Lung microvascular endothelial cell (primary cell): ENCODE data around the gene KDM5C. TPM values are rescaled to one million over a fixed set of nuclear protein-coding genes. Genes with fewer than 3 reads are reported as not detected.
"Not testable (repeated sequence)": the region's sequence is repeated elsewhere in the genome, so short reads cannot be mapped to it uniquely, and the experiment has no call there.

Experiments
- DNase-seq, 2 donors: peaks; one replicate each; pipeline versions ENCODE4 v3.0.0 to v3.0.0-alpha.2; 2010; ENCODE audit warnings: low read depth in 2 of 2
- total RNA-seq: library from RNA; depleted of rRNA; stranded (reverse); fragments of >200 nt; gene quantifications from 2 replicates; pipeline ENCODE4 v1.2.1, GENCODE V29; 2014

The KDM5C gene
- total RNA-seq, 1 donor from 2014 or later = 49.8 TPM

DNA sequence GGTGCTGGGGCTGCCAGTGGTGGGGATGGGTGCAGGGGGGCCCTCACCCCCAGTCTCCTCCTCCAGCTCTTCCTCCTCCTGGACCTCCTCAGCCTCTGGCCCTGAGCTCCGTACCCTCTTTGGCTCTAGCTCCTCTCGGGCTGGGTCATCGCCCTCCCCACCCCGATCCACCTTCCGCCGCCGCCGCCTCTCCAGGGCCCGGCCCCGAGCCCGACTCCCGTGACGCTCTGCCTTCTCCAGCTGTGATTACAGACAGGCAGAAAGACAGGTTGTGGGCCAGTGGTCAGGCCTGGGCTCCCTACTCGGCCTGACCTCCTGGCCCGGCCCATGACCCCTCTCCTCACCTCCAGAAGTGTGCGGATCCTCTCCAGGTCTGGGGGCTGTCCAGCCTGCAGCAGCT lies 31.9 kb downstream of the KDM5C start:
- DNase-seq = no peak

DNA sequence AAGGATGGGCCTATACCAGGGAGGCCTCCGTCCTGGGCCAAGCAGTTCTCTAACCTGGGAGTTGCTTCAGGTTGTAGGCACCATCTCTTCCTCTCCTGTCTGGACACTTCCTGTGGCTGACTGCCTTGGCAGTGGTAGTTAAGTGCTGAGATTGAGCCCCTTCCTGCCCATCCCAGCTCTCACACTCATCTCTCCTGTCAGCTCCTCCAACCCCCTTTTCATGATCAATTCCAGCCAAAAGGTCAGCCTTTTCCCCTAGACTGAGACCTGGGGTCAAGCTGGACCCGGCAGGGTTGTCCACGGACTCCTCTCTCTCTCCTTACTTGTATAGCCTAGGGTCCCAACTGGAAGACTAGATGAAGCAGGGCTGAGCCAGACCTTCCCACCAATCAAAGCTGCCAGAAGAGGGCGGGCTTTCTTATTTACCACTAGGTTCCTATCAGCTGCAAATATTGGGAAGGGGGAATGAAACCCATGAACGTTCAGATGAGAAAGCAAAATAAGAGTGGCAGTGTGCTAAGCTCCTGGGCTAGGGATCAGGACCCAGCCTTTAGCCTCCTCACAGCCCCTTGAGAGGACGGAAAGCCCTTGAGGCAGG lies 34.5 kb downstream of the KDM5C start:
- no peak for DNase-seq

DNA sequence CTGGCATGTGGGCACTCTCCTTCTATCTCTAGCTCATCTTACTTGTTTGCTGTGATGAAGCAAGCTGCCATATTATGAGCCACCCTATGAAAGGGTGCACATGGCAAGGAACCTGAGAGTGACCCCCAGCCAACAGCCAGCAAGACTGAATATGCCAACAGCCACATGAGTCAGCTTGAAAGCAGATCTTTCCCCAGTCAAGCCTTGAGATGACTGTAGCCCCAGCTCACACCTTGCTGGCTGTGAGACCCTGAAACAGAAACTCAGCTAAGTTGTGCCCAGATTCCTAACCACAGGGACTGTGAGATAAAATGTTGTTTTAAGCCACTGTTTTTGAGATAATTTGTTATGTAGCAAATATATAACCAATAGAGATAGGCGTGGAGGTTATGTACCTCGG lies 36.2 kb downstream of the KDM5C start:
- no peak for DNase-seq

DNA sequence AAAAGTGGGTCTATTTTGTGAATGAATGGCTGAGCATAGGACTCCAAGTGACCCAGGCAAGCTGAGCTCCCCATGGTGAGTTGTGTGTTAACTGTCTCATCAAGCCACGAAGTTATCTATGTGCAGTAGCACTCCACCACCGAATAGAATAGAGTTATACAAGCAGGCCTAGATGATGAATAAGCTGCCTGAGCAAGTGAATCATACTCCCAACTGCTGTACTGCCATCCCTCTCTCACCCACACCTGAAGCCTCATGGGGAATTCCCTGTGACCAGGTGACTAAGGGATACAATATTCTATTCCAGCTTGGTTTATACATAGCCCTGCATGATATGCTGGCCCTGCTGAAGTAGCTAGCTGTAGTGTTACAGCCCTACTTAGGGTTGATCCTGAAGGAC lies 38.7 kb downstream of the KDM5C start:
- no peak for DNase-seq

DNA sequence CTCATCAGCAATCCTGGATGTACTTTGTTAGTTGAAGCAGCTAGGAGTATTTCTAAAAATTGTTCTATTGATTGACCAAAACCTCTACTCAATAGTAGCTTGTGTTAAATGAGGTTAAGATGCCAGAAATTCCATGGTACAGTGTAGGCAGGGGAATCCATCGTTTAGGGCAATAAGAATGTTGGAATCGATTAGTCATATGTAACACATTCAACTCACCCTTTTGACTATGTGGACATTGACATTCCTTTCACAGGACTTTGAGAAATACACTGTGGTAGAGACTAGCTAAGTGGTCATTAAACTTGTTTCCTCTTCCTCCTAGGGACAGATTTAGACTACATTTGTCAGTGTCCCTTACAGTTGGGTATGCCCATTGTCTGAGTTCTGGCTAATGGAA lies 40.2 kb downstream of the KDM5C start:
- DNase-seq = no peak

DNA sequence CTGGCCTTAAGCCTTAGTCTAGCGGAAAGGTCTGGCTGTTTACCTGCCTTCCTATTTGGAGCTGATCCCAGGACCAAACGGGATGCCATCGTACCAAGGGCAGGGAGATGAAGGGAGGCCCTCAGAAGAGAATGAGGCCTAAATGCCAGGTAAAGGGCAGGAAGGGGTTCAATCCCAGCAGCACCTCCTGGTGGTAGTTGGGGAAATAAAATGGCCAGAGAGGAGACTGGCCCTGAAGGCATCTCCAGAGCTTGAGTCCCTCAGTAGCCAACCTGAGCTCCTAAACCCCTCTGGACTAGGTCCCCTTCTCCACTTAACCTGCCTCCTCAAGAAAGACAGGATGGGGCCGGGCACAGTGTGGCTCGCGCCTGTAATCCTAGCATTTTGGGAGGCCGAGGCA lies 53.7 kb downstream of the KDM5C start:
- DNase-seq = no peak

DNA sequence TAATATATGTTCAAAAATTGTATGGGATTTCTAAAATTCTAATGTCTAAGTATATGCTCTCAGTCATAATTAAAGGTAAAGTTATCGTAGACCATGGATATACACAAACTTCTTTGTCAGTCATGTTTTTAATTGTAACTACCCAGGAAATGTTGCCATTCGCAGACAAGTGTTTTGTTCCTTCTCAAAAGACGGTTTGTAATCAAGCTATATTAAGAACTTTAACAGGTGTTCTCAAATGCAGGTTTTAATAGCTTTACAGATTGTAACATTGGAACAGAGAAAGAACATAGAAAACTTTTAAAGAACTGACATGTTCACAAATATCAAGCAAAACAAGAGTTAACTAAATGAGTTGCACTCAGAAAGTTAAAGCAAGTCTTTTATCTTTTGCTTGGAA lies 58.9 kb downstream of the KDM5C start:
- DNase-seq = no peak

DNA sequence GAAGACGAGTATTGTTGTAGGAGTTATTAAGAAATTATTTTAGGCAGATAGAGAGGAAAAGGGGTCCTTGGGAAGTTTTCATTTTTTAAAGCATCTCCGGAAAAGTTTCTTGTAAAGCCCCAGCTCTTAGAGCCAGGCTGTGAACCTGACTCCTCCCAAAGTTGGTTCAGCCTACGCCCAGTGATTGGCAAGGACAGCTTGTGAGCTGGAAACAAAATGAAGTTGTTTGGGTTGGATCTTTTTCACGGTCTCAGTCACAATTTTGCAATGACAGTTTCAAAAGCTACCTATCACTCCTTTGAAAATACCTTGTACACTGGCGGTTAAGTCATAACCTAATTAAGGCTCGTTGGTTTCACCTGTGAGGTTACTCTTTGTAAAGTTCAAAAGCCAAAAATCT lies 60.4 kb downstream of the KDM5C start:
- not testable (repeated sequence) for DNase-seq

DNA sequence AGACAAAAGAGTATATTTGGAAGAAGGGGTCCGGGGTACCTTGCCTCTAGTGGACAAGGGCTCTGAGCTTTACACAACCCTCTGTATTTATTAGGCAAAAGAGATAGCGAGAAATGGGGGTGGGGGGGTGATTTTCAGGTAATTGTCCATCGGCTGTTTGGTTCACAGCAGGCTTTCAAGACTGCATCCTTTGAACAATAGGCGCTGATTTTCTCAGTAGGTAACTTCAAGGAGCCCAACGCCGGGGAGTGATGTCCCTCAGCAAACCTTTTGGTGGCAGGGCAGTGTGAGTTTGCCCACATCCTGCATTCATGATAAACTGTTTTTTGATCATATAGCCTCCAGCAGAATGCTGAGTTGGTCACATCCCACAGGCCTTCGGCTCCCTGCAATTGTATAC lies 61.6 kb downstream of the KDM5C start:
- DNase-seq = no peak

DNA sequence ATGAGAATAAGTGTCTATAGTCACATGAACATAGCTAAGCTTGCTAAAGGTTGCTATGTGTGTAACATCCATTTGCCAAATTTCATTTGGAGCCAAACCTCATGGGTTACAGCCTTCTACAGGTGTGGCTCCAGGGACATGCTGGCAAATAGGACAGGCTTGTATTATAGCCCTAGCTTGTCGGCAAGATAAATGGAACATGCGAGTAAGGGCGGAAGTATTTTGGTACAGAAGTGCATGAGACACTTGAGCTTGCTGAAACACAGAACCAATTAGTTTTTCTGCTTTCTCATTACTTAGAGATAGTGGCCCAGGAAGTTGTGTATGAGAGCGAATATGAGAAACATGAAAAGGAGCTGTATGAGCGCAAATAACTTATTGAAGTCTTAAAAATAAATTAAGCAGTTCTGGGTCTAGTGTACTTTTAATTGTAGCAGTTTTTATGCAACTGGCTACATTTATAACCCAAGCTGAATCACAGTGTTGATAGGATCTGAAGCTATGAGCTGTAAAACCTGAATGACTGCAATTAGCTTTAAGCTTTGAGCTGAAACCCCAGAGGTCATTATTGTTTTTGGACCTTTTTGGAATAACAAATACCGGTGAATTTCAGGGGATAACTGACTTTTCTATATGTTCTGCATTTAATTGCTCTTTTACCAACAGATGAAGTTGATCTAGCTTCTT lies 64.6 kb downstream of the KDM5C start:
- DNase-seq = no peak

DNA sequence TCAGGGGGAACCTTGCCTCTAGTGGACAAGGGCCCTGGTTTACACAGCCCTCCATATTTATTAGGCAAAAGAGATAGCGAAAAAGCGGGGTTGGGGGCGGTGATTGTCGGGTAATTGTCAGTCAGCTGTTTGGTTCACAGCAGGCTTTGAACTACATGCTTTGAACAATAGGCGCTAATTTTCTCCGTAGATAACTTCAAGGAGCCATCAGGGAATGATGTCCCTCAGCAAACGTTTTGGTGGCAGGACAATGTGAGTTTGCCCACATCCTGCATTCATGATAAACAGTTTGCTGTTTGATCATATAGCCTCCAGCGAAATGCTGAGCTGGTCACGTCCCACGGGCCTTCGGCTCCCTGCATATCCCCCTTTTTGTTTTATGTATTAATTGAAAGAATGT lies 65.8 kb downstream of the KDM5C start:
- no peak for DNase-seq

DNA sequence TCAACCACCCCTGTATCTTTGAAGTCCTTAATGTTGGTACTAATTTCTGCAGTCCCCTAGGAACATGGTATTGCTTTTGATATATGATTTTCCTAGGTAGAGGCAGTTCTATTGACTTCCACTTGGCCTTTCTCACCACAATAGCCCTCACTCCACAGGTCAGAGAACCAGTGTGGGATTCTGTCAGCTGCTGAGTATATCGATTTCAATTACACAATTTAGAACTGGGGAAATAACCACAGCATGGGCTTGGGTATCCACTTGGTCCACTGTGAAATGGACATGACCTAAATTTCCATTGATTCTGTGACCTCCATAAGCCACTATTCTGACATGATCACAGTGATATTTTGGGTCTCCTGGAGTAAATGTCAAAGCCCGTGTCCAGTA lies 68.8 kb downstream of the KDM5C start:
- DNase-seq = no peak

DNA sequence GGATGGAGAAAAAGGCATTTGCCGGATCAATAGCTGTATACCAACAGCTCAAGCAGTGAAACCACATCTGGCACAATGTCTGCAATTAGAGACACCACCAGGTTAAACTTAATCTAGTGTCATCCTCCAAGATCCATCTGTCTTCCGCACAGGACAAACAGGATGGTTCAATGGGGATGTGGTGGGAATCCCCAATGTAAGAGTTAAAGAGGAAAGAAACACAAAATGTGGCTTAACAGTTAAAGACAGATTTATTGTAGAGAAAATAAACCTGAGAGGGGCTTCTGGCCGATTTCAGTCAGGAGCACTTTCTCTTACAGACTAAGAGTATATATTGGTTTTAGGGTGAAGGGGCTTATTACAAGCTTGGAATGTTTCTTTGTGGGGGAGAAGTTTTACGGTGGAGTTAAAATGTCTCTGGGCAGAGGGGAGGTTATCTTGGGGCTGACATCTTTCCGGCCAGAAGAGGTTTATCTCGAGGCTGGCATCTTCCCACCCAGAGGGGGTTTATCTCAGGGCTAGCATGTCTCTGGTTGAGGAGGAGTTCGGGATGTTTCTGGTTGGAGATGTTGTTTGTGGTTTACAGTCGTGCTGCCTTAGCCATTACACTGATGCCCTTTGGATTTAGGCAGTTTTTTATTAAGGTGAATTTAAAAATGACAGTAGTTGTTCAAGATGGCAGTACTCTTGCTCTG lies 69.3 kb downstream of the KDM5C start:
- DNase-seq = no peak

DNA sequence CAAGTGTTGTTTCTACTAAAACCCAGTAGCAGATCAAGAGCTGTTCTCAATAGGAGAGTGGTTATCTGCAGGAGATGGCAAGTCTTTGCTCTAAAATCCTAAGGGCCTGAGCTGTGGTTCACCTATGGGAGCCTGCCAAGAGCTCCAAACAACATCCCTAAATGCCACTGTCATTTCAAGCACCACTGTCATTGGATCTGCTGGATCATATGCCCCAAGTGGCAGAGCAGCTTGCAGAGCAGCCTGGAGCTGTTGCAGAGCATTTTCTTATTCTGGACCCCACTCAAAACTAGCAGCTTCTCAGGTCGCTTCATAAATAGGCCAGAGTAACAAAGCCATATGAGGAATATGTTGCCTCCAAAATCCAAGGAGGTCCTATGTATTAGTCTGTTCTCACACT lies 71.4 kb downstream of the KDM5C start:
- no peak for DNase-seq

Other genes with a start within 250 kb of the KDM5C start
- gene GPR173, start 176.4 kb downstream of the KDM5C start, total RNA-seq = 0.44 and 1.4 TPM in 2 replicates
- 5.4 and 7.7 TPM in 2 replicates for gene TSPYL2, start 142.8 kb downstream of the KDM5C start, total RNA-seq
- gene KANTR, start 131.1 kb downstream of the KDM5C start, total RNA-seq = 3.7 and 6.0 TPM in 2 replicates
- gene IQSEC2, start 56.4 kb upstream of the KDM5C start, total RNA-seq = 0.20 and 0.44 TPM in 2 replicates
- gene SMC1A, start 197.4 kb upstream of the KDM5C start, total RNA-seq = 8.9 and 9.5 TPM in 2 replicates
- gene RIBC1, start 197.7 kb upstream of the KDM5C start, total RNA-seq = under 0.01 TPM in 1 of 2 replicates, not detected in the other
- 48.4 and 65.9 TPM in 2 replicates for gene HSD17B10, start 209.2 kb upstream of the KDM5C start, total RNA-seq